Nephron progenitor cell (in vitro differentiated cells): ENCODE results near the gene KCNK16.

Source experiments
- DNase-seq: peaks from one replicate; pipeline ENCODE4 v3.0.0; 2021
- H3K27ac Mint-ChIP-seq: 2 replicates; pipeline ENCODE4 v1.8.0; 2021; ENCODE audit warnings: mild to moderate bottlenecking, moderate library complexity, mixed read lengths
- H3K27me3 Mint-ChIP-seq: 2 replicates; pipeline ENCODE4 v1.8.0; 2021; ENCODE audit warnings: mild to moderate bottlenecking, low read depth, mixed read lengths; ENCODE audit not compliant: poor library complexity
- H3K36me3 Mint-ChIP-seq: 2 replicates; pipeline ENCODE4 v1.8.0; 2021; ENCODE audit warnings: low read depth, mixed read lengths
- H3K4me1 Mint-ChIP-seq: 2 replicates; pipeline ENCODE4 v1.8.0; 2021; ENCODE audit warnings: mixed read lengths
- H3K4me3 Mint-ChIP-seq: 2 replicates; pipeline ENCODE4 v1.8.0; 2021; ENCODE audit warnings: mild to moderate bottlenecking, moderate library complexity, mixed read lengths
- H3K9me3 Mint-ChIP-seq: 2 replicates; pipeline ENCODE4 v1.8.0; 2021; ENCODE audit warnings: mild to moderate bottlenecking, moderate library complexity, mixed read lengths
- CTCF ChIP-seq: fragments of 200-600 bp; sonication (generic); IDR thresholded peaks from 2 replicates; pipeline ENCODE4 v1.5.0; 2021; ENCODE audit warnings: antibody characterized with exemption

The KCNK16 gene

GRCh38 chr6:39322306-39322850, at the start of gene KCNK16:
KCNK16 (minus strand) TSS chr6:39322702; CDS start chr6:39322540, 162 bp downstream.
- no peaks in the 10 kb centered on the region for H3K36me3 Mint-ChIP-seq
- H3K27me3 Mint-ChIP-seq = peaks cover 61% of the 10 kb centered on the region
- H3K27ac Mint-ChIP-seq = no peak within 1 kb of the TSS
- no peaks in the 10 kb centered on the region for H3K9me3 Mint-ChIP-seq
- DNase-seq = no peak
- no peak within 1 kb of the TSS for H3K4me3 Mint-ChIP-seq
- peaks cover 23% of the 10 kb centered on the region for H3K4me1 Mint-ChIP-seq
- TF ChIP-seq CTCF = no peak

- H3K27me3 Mint-ChIP-seq = peaks cover 3% of the 10 kb centered on the region
- H3K9me3 Mint-ChIP-seq = peaks cover 11% of the 10 kb centered on the region
- H3K4me3 Mint-ChIP-seq = no peak overlapping the region
- TF ChIP-seq CTCF = no peak
- H3K27ac Mint-ChIP-seq = no peak overlapping the region
- DNase-seq = no peak
- peaks cover 37% of the 10 kb centered on the region for H3K4me1 Mint-ChIP-seq
- no peaks in the 10 kb centered on the region for H3K36me3 Mint-ChIP-seq
Observed at GRCh38 chr6:39370390-39370789, 47.9 kb upstream of the KCNK16 start.

GRCh38 chr6:39369987-39370386, 47.5 kb upstream of the KCNK16 start:
- TF ChIP-seq CTCF = no peak
- DNase-seq = no peak
- Mint-ChIP-seq H3K4me3 (no peak overlapping the region), H3K4me1 (peaks cover 37% of the 10 kb centered on the region), H3K27me3 (peaks cover 3% of the 10 kb centered on the region), H3K9me3 (peaks cover 11% of the 10 kb centered on the region), H3K36me3 (no peaks in the 10 kb centered on the region), H3K27ac (no peak overlapping the region)

GRCh38 chr6:39367700-39368099, 45.2 kb upstream of the KCNK16 start:
- Mint-ChIP-seq H3K27me3 (peaks cover 8% of the 10 kb centered on the region), H3K4me1 (peaks cover 42% of the 10 kb centered on the region), H3K9me3 (peaks cover 11% of the 10 kb centered on the region), H3K4me3 (no peak overlapping the region), H3K27ac (no peak overlapping the region), H3K36me3 (no peaks in the 10 kb centered on the region)
- TF ChIP-seq CTCF = no peak
- no peak for DNase-seq

GRCh38 chr6:39366931-39367618, 44.6 kb upstream of the KCNK16 start:
- TF ChIP-seq CTCF = no peak
- Mint-ChIP-seq H3K36me3 (no peaks in the 10 kb centered on the region), H3K9me3 (peaks cover 11% of the 10 kb centered on the region), H3K4me1 (peaks cover 47% of the 10 kb centered on the region), H3K27me3 (peaks cover 9% of the 10 kb centered on the region), H3K27ac (no peak overlapping the region), H3K4me3 (no peak overlapping the region)
- DNase-seq = no peak
